ENCODE data around the gene IL10RA. TPM values are rescaled to one million over a fixed set of nuclear protein-coding genes. Genes with fewer than 3 reads are reported as not detected.
"Not testable (repeated sequence)": the region's sequence is repeated elsewhere in the genome, so short reads cannot be mapped to it uniquely, and the experiment has no call there.

IL10RA gene
- total and polyA plus RNA-seq, 4 donors, result 2.3 to 11.6 (median 9.2) TPM

GRCh38 chr11:117946842-117947526 lies 39.2 kb upstream of the IL10RA start:
- DNase-seq (ENCODE audit: low spot score), result peak; percentile 88
- H3K9ac ChIP-seq (ENCODE audit: low read depth in 1 of 2, low read length in 2 of 2), result no peak overlapping the region
- H3K9me3 ChIP-seq (ENCODE audit: control insufficient read depth in 4 of 4, low read length in 3 of 4), result no peaks in the 10 kb centered on the region
- no peak overlapping the region for H3K27ac ChIP-seq (ENCODE audit: low read depth in 1 of 2, low read length in 2 of 2)
- whole genome bisulfite sequencing, result 44% methylated on average over 7 of the region's 7 CpGs
- H3K4me3 ChIP-seq (ENCODE audit: low read depth in 1 of 3, low read length in 3 of 3), result no peak overlapping the region
- no peaks in the 10 kb centered on the region for H3K36me3 ChIP-seq (ENCODE audit: control insufficient read depth in 4 of 4, insufficient read depth in 3 of 4, low read depth in 1 of 4, low read length in 3 of 4)
- no peaks in the 10 kb centered on the region for H3K4me1 ChIP-seq (ENCODE audit: control insufficient read depth in 4 of 4, insufficient read depth in 4 of 4, low read length in 3 of 4)
- H3K27me3 ChIP-seq (ENCODE audit: control insufficient read depth in 4 of 4, insufficient read depth in 4 of 4, low read length in 3 of 4), result no peaks in the 10 kb centered on the region
- TF ChIP-seq RAD21 (IDR thresholded peaks at IDR 0.05) (peak; percentile 96 to 97), NR2F2 (IDR thresholded peaks at IDR 0.05) (no peak), JUND (IDR thresholded peaks at IDR 0.05) (peak; percentile 58 to 81), TAF1 (conservative IDR thresholded peaks at IDR 0.05) (no peak), HNF4G (IDR thresholded peaks at IDR 0.05) (no peak), ZBTB33 (IDR thresholded peaks at IDR 0.05) (no peak)
- TF ChIP-seq, protein P1, sequence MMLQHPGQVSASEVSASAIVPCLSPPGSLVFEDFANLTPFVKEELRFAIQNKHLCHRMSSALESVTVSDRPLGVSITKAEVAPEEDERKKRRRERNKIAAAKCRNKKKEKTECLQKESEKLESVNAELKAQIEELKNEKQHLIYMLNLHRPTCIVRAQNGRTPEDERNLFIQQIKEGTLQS (IDR thresholded peaks at IDR 0.05), result no peak
- TF ChIP-seq, protein P2, sequence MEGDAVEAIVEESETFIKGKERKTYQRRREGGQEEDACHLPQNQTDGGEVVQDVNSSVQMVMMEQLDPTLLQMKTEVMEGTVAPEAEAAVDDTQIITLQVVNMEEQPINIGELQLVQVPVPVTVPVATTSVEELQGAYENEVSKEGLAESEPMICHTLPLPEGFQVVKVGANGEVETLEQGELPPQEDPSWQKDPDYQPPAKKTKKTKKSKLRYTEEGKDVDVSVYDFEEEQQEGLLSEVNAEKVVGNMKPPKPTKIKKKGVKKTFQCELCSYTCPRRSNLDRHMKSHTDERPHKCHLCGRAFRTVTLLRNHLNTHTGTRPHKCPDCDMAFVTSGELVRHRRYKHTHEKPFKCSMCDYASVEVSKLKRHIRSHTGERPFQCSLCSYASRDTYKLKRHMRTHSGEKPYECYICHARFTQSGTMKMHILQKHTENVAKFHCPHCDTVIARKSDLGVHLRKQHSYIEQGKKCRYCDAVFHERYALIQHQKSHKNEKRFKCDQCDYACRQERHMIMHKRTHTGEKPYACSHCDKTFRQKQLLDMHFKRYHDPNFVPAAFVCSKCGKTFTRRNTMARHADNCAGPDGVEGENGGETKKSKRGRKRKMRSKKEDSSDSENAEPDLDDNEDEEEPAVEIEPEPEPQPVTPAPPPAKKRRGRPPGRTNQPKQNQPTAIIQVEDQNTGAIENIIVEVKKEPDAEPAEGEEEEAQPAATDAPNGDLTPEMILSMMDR (IDR thresholded peaks at IDR 0.05; ENCODE audit: low read depth, low read length, missing input control), result peak; percentile 97

DNA sequence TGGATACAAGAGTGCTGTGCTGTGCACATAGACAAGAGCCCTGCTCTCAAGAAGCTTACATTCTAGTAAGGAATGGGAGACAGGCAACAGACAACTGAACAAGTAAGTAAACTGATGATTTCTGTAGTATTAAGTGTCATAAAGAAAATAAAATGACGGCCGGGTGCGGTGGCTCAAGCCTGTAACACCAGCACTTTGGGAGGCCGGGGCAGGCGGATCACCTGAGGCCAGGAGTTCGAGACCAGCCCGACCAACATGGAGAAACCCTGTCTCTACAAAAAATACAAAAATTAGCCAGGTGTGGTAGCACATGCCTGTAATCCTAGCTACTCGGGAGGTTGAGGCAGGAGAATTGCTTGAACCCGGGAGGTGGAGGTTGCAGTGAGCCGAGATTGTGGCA lies 38.4 kb upstream of the IL10RA start:
- not testable (repeated sequence) for H3K4me3 ChIP-seq (ENCODE audit: low read depth in 1 of 3, low read length in 3 of 3); H3K9me3 ChIP-seq (ENCODE audit: control insufficient read depth in 4 of 4, low read length in 3 of 4); H3K36me3 ChIP-seq (ENCODE audit: control insufficient read depth in 4 of 4, insufficient read depth in 3 of 4, low read depth in 1 of 4, low read length in 3 of 4); H3K27me3 ChIP-seq (ENCODE audit: control insufficient read depth in 4 of 4, insufficient read depth in 4 of 4, low read length in 3 of 4); H3K9ac ChIP-seq (ENCODE audit: low read depth in 1 of 2, low read length in 2 of 2); H3K4me1 ChIP-seq (ENCODE audit: control insufficient read depth in 4 of 4, insufficient read depth in 4 of 4, low read length in 3 of 4); DNase-seq (ENCODE audit: low spot score); H3K27ac ChIP-seq (ENCODE audit: low read depth in 1 of 2, low read length in 2 of 2)
- 79% methylated on average over 10 of the region's 10 CpGs for WGBS

DNA sequence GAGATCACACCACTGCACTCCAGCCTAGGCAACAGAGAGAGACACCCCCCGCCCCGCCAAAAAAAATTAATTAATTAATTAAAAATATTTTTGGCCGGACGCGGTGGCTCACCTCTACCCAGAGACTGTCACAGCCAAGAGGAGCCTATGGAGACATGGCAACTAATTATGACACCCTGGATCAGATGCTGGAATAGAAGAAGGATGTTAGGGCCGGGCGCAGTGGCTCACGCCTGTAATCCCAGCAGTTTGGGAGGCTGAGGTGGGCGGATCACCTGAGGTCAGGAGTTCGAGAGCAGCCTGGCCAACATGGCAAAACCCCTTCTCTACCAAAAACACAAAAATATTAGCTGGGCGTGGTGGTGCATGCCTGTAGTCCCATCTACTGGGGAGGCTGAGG lies 37.7 kb upstream of the IL10RA start:
- H3K4me3 ChIP-seq (ENCODE audit: low read depth in 1 of 3, low read length in 3 of 3); H3K27me3 ChIP-seq (ENCODE audit: control insufficient read depth in 4 of 4, insufficient read depth in 4 of 4, low read length in 3 of 4); H3K27ac ChIP-seq (ENCODE audit: low read depth in 1 of 2, low read length in 2 of 2); H3K4me1 ChIP-seq (ENCODE audit: control insufficient read depth in 4 of 4, insufficient read depth in 4 of 4, low read length in 3 of 4); H3K9ac ChIP-seq (ENCODE audit: low read depth in 1 of 2, low read length in 2 of 2); H3K36me3 ChIP-seq (ENCODE audit: control insufficient read depth in 4 of 4, insufficient read depth in 3 of 4, low read depth in 1 of 4, low read length in 3 of 4); H3K9me3 ChIP-seq (ENCODE audit: control insufficient read depth in 4 of 4, low read length in 3 of 4); DNase-seq (ENCODE audit: low spot score): not testable (repeated sequence)
- WGBS, result 86% methylated on average over 11 of the region's 11 CpGs

DNA sequence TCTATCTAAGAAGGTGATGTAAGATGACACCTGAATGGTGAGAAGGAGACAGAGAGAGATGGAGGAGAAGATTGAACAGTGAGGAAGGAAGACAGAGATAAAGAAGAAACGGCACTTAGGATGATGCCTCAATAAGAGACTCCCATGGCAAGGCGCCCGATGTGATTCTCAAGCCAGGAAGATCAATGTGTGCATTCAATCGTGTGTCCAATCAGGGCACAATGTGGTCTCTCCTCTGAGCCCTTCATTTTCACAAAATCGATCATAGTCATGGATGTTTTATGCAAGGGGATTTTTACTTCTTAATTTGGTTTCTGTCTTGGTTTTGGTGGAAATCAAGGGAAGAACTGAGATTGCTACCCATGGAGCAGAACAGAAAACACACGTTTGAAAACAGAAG lies 37.1 kb upstream of the IL10RA start:
- no peaks in the 10 kb centered on the region for H3K4me1 ChIP-seq (ENCODE audit: control insufficient read depth in 4 of 4, insufficient read depth in 4 of 4, low read length in 3 of 4)
- H3K36me3 ChIP-seq (ENCODE audit: control insufficient read depth in 4 of 4, insufficient read depth in 3 of 4, low read depth in 1 of 4, low read length in 3 of 4), result no peaks in the 10 kb centered on the region
- no peaks in the 10 kb centered on the region for H3K27me3 ChIP-seq (ENCODE audit: control insufficient read depth in 4 of 4, insufficient read depth in 4 of 4, low read length in 3 of 4)
- 61% methylated on average over 6 of the region's 6 CpGs for WGBS
- no peak for DNase-seq (ENCODE audit: low spot score)
- TF ChIP-seq REST (IDR thresholded peaks at IDR 0.05), result no peak
- no peak for TF ChIP-seq SP1 (IDR thresholded peaks at IDR 0.05)
- TF ChIP-seq YY1 (IDR thresholded peaks at IDR 0.05), result no peak
- no peak for TF ChIP-seq TAF1 (conservative IDR thresholded peaks at IDR 0.05)
- no peak for TF ChIP-seq GABPA (IDR thresholded peaks at IDR 0.05 in 1 of 2, conservative IDR thresholded peaks at IDR 0.05 in 1 of 2)
- no peak for TF ChIP-seq FOXA1 (IDR thresholded peaks at IDR 0.05)
- no peak overlapping the region for H3K9ac ChIP-seq (ENCODE audit: low read depth in 1 of 2, low read length in 2 of 2)
- H3K9me3 ChIP-seq (ENCODE audit: control insufficient read depth in 4 of 4, low read length in 3 of 4), result no peaks in the 10 kb centered on the region
- no peak overlapping the region for H3K27ac ChIP-seq (ENCODE audit: low read depth in 1 of 2, low read length in 2 of 2)
- no peak overlapping the region for H3K4me3 ChIP-seq (ENCODE audit: low read depth in 1 of 3, low read length in 3 of 3)

Measured in liver (tissue), 9 donors.